ENCODE results near the gene RPS6KL1.

GRCh38 chr14:74956280-74957072, 33.4 kb upstream of the RPS6KL1 start:
- TF ChIP-seq ZNF274 (IDR thresholded peaks at IDR 0.05; ENCODE audit: low read depth, low read length) = no peak
- TF ChIP-seq YY1 (IDR thresholded peaks at IDR 0.05; ENCODE audit: insufficient read depth, insufficient read length) = no peak
- no peak for TF ChIP-seq SUZ12 (IDR thresholded peaks at IDR 0.05; ENCODE audit: extremely low read depth, insufficient read depth, insufficient read length)

Measured in NT2/D1 (cell line).